IMR-90 (cell line): ENCODE results near the gene SPIN2A.

Experiments used
- BHLHE40 ChIP-seq: fragments of 150-350 bp; IDR thresholded peaks from 2 replicates; pipeline ENCODE4 v1.6.1; 2016; ENCODE audit warnings: mild to moderate bottlenecking, low read depth, low read length
- CTCF ChIP-seq: conservative IDR thresholded peaks from 2 replicates; pipeline ENCODE4 v1.5.1; 2012; ENCODE audit warnings: mild to moderate bottlenecking, low read depth, low read length, improper control_type of control experiment
- POLR2A ChIP-seq: IDR thresholded peaks from 2 replicates; pipeline ENCODE4 v1.6.1; 2012; ENCODE audit warnings: mild to moderate bottlenecking, low read depth, low read length
- RAD21 ChIP-seq: IDR thresholded peaks from 2 replicates; pipeline ENCODE4 v1.6.1; 2012; ENCODE audit warnings: low read length, improper control_type of control experiment
- RCOR1 ChIP-seq: IDR thresholded peaks from 2 replicates; pipeline ENCODE4 v1.6.1; 2012; ENCODE audit warnings: mild to moderate bottlenecking, low read length, improper control_type of control experiment; ENCODE audit not compliant: insufficient replicate concordance
- USF2 ChIP-seq: fragments of 150-350 bp; IDR thresholded peaks from 2 replicates; pipeline ENCODE4 v1.6.1; 2017; ENCODE audit warnings: mild to moderate bottlenecking, antibody characterized with exemption, low read length, low read depth

DNA sequence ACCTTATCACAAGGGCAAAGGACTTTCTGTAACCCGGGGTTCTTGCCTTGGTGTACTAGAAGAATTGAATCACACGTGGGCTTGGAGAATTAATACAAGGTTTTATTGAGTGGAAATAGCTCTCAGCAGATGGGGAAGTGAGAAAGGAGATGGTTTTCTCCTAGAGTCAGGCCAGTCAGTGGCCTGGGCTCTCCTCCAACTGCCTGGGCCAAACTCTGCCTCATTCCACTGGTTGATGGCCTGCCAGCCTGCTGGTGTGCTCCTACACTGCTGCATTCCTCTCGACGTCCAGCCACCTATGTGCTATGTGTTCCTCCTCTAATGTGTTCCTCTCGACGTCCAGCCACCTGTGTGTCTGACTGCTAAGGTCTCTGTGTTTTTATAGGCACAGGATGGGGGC, 35.3 kb upstream of the SPIN2A start:
- TF ChIP-seq RCOR1 (no peak), CTCF (no peak), POLR2A (no peak), USF2 (no peak), BHLHE40 (no peak), RAD21 (no peak)
